K562 (cell line): ENCODE results near the gene SKAP1. TPM values are rescaled to one million over a fixed set of nuclear protein-coding genes. Genes with fewer than 3 reads are reported as not detected.

Experiments used
- ATAC-seq: fragments of 200-7000 bp; cut with Tn5 transposase; 3 replicates; pipeline ENCODE4 v1.9.1; 2020; ENCODE audit warnings: moderate library complexity
- BruUV-seq: library from RNA; stranded (reverse); fragments of 400-500 nt; replicated peaks from 2 replicates; lab custom pipeline; 2021; lab: Mats Ljungman, UMichigan
- CTCF ChIA-PET: fragments of 300-600 bp; formaldehyde crosslinking; extraction: SDS; loops from one replicate; lab custom pipeline; 2021; ENCODE audit warnings: low intra/inter-chr PET ratio; lab: Yijun Ruan, JAX
- POLR2A ChIA-PET: fragments of 300-600, 350-650 bp; sonication (Branson Sonifier 250); formaldehyde crosslinking; extraction: SDS; loops from one replicate; lab custom pipeline; 2021; ENCODE audit warnings: antibody characterized with exemption, inconsistent platforms; lab: Yijun Ruan, JAX
- DNase-seq, 4 experiments: peaks; one replicate each; pipeline versions ENCODE4 v3.0.0 to v3.0.0-alpha.2; 2011 to 2018; ENCODE audit warnings: low spot score in 3 of 4, mixed read lengths in 3 of 4; ENCODE audit errors: extremely low read depth in 1 of 4
- FAIRE-seq: peaks from 2 replicates; lab custom pipeline; 2011; peaks lifted over from hg19 to GRCh38; lab: Jason Lieb, UNC
- H2AFZ ChIP-seq: 2 replicates; pipeline ENCODE4 v1.6.0; 2011; ENCODE audit warnings: low read depth, low read length, control low read depth, inconsistent platforms
- H3K27ac ChIP-seq: fragments of 200-600 bp; 3 replicates; pipeline ENCODE4 v1.8.0; 2011; ENCODE audit warnings: low read depth, mild to moderate bottlenecking, control low read depth, inconsistent platforms, low read length, moderate library complexity, mixed read lengths; ENCODE audit errors: extremely low read depth
- H3K27me3 ChIP-seq, 2 experiments: fragments of 300-600 bp in 1 of 2; 2 replicates in 1 of 2; 3 replicates in 1 of 2; pipeline versions ENCODE4 v1.6.0 to v1.8.0; 2011; ENCODE audit warnings: inconsistent platforms in 2 of 2, low read length in 2 of 2, mild to moderate bottlenecking in 1 of 2, mixed read lengths in 1 of 2, moderate library complexity in 1 of 2; ENCODE audit not compliant: control insufficient read depth in 2 of 2, insufficient read depth in 2 of 2
- H3K36me3 ChIP-seq: fragments of 300-600 bp; 3 replicates; pipeline ENCODE4 v1.8.0; 2011; ENCODE audit warnings: mild to moderate bottlenecking, low read length, inconsistent platforms; ENCODE audit not compliant: control insufficient read depth, insufficient read depth
- H3K4me1 ChIP-seq, 2 experiments: fragments of 200-600 bp in 1 of 2; replicated peaks in 1 of 2; 2 replicates in 1 of 2; 3 replicates in 1 of 2; pipeline versions ENCODE4 v1.5.1 to v1.8.0; 2011; ENCODE audit warnings: inconsistent platforms in 2 of 2, low read length in 2 of 2, mild to moderate bottlenecking in 1 of 2, mixed read lengths in 1 of 2, moderate library complexity in 1 of 2; ENCODE audit not compliant: control insufficient read depth in 2 of 2, insufficient read depth in 2 of 2
- H3K4me2 ChIP-seq: 2 replicates; pipeline ENCODE4 v1.6.1; 2011; ENCODE audit warnings: low read length, control low read depth, inconsistent platforms, mixed read lengths; ENCODE audit not compliant: insufficient read depth
- H3K4me3 ChIP-seq: fragments of 200-600 bp; sonication (generic), shearing (Covaris generic); 2 replicates; pipeline ENCODE4 v1.5.1; 2016; ENCODE audit warnings: control low read depth, inconsistent platforms
- H3K79me2 ChIP-seq: fragments of 200-600 bp; 3 replicates; pipeline ENCODE4 v1.8.0; 2011; ENCODE audit warnings: low read length, inconsistent platforms; ENCODE audit not compliant: control insufficient read depth, insufficient read depth
- H3K9ac ChIP-seq, 2 experiments: 2 replicates each; pipeline versions ENCODE4 v1.6.0 to v1.6.1; 2011; ENCODE audit warnings: low read depth in 2 of 2, low read length in 2 of 2, control low read depth in 1 of 2, inconsistent platforms in 1 of 2, mild to moderate bottlenecking in 1 of 2, mixed read lengths in 1 of 2; ENCODE audit not compliant: insufficient read depth in 1 of 2
- H3K9me1 ChIP-seq: one replicate; pipeline ENCODE4 v1.6.0; 2011; ENCODE audit warnings: inconsistent platforms, mild to moderate bottlenecking, low read length, moderate library complexity; ENCODE audit not compliant: control insufficient read depth, insufficient read depth
- H3K9me3 ChIP-seq: replicated peaks from 2 replicates; pipeline ENCODE4 v1.5.1; 2011; ENCODE audit warnings: low read depth, low read length, inconsistent platforms; ENCODE audit not compliant: control insufficient read depth, insufficient read depth
- H4K20me1 ChIP-seq: replicated peaks from 2 replicates; pipeline ENCODE4 v1.6.1; 2011; ENCODE audit warnings: low read length, inconsistent platforms, mixed read lengths; ENCODE audit not compliant: control insufficient read depth, insufficient read depth
- BCOR ChIP-seq: fragments of 450-650 bp; IDR thresholded peaks from 2 replicates; pipeline ENCODE4 v1.6.1; 2016
- BHLHE40 ChIP-seq: IDR thresholded peaks from 2 replicates; pipeline ENCODE4 v1.6.1; 2011; ENCODE audit warnings: low read length, improper control_type of control experiment
- NELFE ChIP-seq: IDR thresholded peaks from 2 replicates; pipeline ENCODE4 v1.6.1; 2011; ENCODE audit warnings: mild to moderate bottlenecking; ENCODE audit not compliant: insufficient read depth, insufficient read length
- RNF2 ChIP-seq: sonication (generic); IDR thresholded peaks from 2 replicates; pipeline ENCODE4 v1.6.1; 2016
- WGBS: fragments of 100-300 bp; shearing (Covaris generic); methylation state at CpG from one replicate; pipeline ENCODE4 v1.1.6; 2016; ENCODE audit warnings: low coverage, mixed read lengths; ENCODE audit not compliant: insufficient coverage; ENCODE audit errors: missing lambda C conversion rate; 5-methylcytosine and 5-hydroxymethylcytosine counted together
- in situ Hi-C: fragments of 300-500 bp; cut with MboI; formaldehyde crosslinking; loops from 4 replicates; pipeline ENCODE4 v1.15.0; 2018; ENCODE audit warnings: inconsistent platforms, mixed read lengths
- intact Hi-C: fragments of 100-400 bp; cut with micrococcal nuclease; formaldehyde crosslinking; loops from 2 replicates; pipeline ENCODE4 v1.14.2; 2022
- polyA plus RNA-seq, 8 experiments: library from polyadenylated mRNA; depleted of rRNA in 4 of 8; stranded (reverse) in 5 of 8; unstranded in 3 of 8; fragments of >200 nt; fragmentation: Nextera tagmentation in 2 of 8; fragmentation: Illumina TruSeq in 1 of 8; extraction: Ambion mirVana in 2 of 8; extraction: Trizol in 1 of 8; gene quantifications; 2 replicates each; pipeline versions ENCODE4 v1.2.1 to v1.2.3, GENCODE V29; 2011 to 2014; ENCODE audit warnings: inconsistent platforms in 1 of 8, missing spikeins in 1 of 8
- total RNA-seq, 7 experiments: library from RNA; depleted of rRNA in 6 of 7; stranded (reverse); fragments of >200 nt in 6 of 7; fragmentation: Illumina TruSeq in 2 of 7; extraction: Trizol in 2 of 7; gene quantifications; 2 replicates each; pipeline versions ENCODE4 v1.2.1 to v1.2.3, GENCODE V29; 2011 to 2021; ENCODE audit warnings: low replicate concordance in 1 of 7
- TF ChIP-seq, protein P1 (sequence below): sonication (generic); IDR thresholded peaks from 2 replicates; pipeline ENCODE4 v1.6.1; 2016
- TF ChIP-seq, protein P2 (sequence below): IDR thresholded peaks from 2 replicates; pipeline ENCODE4 v1.6.1; 2011; ENCODE audit warnings: borderline replicate concordance, low read depth, mild to moderate bottlenecking, moderate library complexity, low read length; ENCODE audit not compliant: insufficient read depth, poor library complexity, severe bottlenecking

The SKAP1 gene
- total and polyA plus RNA-seq, 9 of the 15 experiments (the other 6 are each of a cell fraction or from before 2014, with no cell fraction given), result 0.06 to 0.80 (median 0.10) TPM; not detected in 4

DNA sequence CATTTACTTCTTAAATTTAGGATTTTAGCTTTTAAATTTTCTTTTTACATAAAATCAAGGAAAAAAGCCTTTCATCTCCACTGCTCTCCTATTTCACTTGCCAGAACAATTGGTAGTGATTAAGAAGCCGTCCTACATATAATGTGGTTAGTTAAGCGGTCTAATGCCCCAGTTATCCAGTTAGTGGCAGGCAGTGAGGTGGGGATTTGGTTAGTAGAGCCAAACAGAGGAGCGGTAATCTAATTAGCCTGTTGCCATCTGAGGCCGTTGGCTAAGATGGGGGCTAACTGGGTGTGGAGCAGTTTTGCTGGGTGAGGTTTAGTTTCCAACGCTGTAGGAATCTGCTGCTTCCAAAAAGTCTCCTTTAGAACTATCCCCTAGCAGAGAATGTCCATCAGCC is 300.0 kb downstream of the SKAP1 start:
- ChIA-PET CTCF (interaction anchor here (1.4 to 3.2 kb wide), 2 partner anchors 50 to 104 kb away, joined by 4 to 38 read pairs; no protein-coding TSS in a partner anchor), POLR2A (interaction anchor here (0.7 to 1.2 kb wide), 3 partner anchors 8 to 731 kb away, joined by 3 read pairs; no protein-coding TSS in a partner anchor)
- Histone ChIP-seq H3K9ac (no peak overlapping the region), H4K20me1 (no peaks in the 10 kb centered on the region), H3K9me1 (peaks cover 3% of the 10 kb centered on the region), H3K4me2 (no peak overlapping the region), H3K36me3 (0 out of 3 replicates have a peak, but pooled peaks cover 2% of the 10 kb centered on the region), H2AFZ (no peak overlapping the region), H3K9me3 (no peaks in the 10 kb centered on the region), H3K4me3 (no peak overlapping the region), H3K27me3 (no peaks in the 10 kb centered on the region), H3K79me2 (no peaks in the 10 kb centered on the region), H3K27ac (no peak overlapping the region), H3K4me1 (no peaks in the 10 kb centered on the region)
- in situ Hi-C loops, result loop anchor here (5.0 kb wide), 1 partner anchor 53 kb away; no protein-coding TSS in a partner anchor
- TF ChIP-seq, protein P1, sequence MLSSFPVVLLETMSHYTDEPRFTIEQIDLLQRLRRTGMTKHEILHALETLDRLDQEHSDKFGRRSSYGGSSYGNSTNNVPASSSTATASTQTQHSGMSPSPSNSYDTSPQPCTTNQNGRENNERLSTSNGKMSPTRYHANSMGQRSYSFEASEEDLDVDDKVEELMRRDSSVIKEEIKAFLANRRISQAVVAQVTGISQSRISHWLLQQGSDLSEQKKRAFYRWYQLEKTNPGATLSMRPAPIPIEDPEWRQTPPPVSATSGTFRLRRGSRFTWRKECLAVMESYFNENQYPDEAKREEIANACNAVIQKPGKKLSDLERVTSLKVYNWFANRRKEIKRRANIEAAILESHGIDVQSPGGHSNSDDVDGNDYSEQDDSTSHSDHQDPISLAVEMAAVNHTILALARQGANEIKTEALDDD, result peak; percentile 64
- no peak for TF ChIP-seq BCOR
- TF ChIP-seq RNF2, result no peak
- no TSS peak for BruUV-seq
- WGBS, result 17% methylated on average over 5 of the region's 5 CpGs
- intact Hi-C loops, result loop anchor here (10.0 kb wide), 1 partner anchor 285 kb away; the partner anchor contains the start of gene SCRN2
- FAIRE-seq (no peak), ATAC-seq (no peak), DNase-seq (no peak)

DNA sequence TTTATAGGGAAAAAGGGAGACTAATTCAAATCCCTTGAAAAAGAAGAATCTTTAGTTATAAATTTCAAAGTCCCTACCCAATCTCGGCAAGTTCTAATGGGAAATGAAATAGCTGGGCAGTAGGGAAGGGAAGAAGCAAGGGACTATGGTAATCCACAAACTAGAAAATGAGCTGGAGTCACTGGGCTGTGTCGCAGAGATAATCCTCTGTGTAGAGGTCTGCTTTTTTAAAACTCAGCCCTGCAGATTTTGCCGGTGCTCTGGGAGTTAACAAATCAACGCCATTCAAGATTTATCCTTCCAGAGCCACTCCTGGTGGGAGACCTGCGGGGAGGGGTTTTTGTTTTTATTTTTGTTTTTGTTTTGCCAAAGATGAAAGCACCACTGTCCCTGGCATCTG is 301.6 kb downstream of the SKAP1 start:
- DNase-seq (no peak), FAIRE-seq (no peak)
- Histone ChIP-seq H3K79me2 (no peaks in the 10 kb centered on the region), H3K27ac (no peak overlapping the region), H3K4me1 (no peaks in the 10 kb centered on the region), H3K4me3 (no peak overlapping the region), H3K9ac (no peak overlapping the region), H2AFZ (no peak overlapping the region), H3K27me3 (no peaks in the 10 kb centered on the region), H3K9me3 (no peaks in the 10 kb centered on the region)
- BruUV-seq, result no TSS peak
- in situ Hi-C loops (no loop called here), intact Hi-C loops (no loop called here)
- TF ChIP-seq, protein P2, sequence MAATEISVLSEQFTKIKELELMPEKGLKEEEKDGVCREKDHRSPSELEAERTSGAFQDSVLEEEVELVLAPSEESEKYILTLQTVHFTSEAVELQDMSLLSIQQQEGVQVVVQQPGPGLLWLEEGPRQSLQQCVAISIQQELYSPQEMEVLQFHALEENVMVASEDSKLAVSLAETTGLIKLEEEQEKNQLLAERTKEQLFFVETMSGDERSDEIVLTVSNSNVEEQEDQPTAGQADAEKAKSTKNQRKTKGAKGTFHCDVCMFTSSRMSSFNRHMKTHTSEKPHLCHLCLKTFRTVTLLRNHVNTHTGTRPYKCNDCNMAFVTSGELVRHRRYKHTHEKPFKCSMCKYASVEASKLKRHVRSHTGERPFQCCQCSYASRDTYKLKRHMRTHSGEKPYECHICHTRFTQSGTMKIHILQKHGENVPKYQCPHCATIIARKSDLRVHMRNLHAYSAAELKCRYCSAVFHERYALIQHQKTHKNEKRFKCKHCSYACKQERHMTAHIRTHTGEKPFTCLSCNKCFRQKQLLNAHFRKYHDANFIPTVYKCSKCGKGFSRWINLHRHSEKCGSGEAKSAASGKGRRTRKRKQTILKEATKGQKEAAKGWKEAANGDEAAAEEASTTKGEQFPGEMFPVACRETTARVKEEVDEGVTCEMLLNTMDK, result no peak
- no peak for TF ChIP-seq NELFE
- TF ChIP-seq BHLHE40, result no peak
- TF ChIP-seq, protein P1, result 0 out of 2 replicates have a peak, but pooled peaks have one; percentile 38
- TF ChIP-seq, all 486 proteins: peak for 1
- ChIA-PET POLR2A (no interaction called here), CTCF (interaction anchor here (0.8 to 1.4 kb wide), 2 partner anchors 48 to 149 kb away, joined by 4 read pairs; no protein-coding TSS in a partner anchor)
- Histone ChIP-seq H3K4me2 (no peak overlapping the region), H3K36me3 (peaks cover 5% of the 10 kb centered on the region; the same call in 1 of the 3 replicates), H4K20me1 (no peaks in the 10 kb centered on the region), H3K9me1 (peaks cover 3% of the 10 kb centered on the region)
- 3% methylated on average over 5 of the region's 5 CpGs for WGBS
- ATAC-seq, result no peak
